Kasumi-1 (cell line): ENCODE data around the gene KIF13A.
"Not testable (repeated sequence)": the region's sequence is repeated elsewhere in the genome, so short reads cannot be mapped to it uniquely, and the experiment has no call there.

Experiments
- DNase-seq, 2 experiments: peaks; one replicate each; lab custom pipeline; 2025; lab: John Stamatoyannopoulos, UW

The KIF13A gene

DNA sequence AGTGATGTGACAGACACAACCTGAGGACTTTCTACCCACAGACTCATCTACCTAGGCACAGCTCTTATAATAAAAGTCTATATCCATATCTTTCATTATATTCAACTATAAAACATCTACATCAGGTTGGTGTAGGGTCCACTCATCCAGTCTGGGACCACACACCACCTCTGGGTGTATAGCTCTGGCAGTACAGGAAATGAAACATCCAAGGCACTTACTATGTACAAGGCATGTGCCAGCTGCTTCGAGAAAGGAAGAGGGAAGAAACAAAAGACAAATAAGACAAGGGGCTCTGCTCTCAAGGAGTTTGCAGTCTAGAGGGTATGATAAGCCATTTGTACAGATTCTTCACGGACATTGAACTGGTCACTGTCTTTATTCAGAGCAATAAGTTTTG lies 18.6 kb downstream of the KIF13A start:
- DNase-seq, result no peak

DNA sequence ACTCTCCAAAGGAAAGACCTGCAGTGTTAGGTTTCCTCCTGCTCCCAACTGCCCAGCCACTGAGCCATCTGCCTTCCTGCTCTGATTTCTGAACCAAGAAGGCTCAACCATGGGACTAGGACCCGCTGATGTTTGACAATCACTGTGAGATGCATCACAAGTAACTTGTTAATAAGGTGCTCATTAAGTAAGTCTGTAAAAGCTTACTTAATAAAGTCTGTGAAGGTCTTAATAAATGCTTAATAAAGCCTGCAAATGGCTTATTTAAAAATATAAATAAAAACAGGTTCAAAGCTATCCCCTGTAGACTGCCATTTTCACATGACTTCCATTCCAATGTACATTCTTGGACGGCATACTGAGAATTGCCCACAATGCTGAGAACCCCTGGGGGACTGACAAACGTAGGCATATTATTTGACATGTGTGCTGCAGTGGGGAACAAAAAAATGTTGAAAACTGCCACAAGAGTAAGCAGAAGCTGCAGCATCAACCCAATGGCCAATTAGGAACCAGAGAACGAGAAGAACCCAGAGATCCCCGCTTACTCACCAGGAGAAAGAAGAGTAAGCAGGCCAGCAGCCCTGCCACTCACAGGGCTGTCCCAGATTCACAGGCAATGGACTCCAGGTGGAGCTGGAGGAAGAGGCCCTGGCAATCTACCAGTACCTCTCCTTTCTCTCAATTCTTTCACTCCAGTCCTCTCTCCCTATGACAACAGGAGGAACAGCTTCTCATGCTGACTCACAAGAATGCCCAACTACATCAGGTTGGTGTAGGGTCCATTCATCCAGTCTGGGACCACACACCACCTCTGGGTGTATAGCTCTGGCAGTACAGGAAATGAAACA lies 19.5 kb downstream of the KIF13A start:
- DNase-seq, result no peak

DNA sequence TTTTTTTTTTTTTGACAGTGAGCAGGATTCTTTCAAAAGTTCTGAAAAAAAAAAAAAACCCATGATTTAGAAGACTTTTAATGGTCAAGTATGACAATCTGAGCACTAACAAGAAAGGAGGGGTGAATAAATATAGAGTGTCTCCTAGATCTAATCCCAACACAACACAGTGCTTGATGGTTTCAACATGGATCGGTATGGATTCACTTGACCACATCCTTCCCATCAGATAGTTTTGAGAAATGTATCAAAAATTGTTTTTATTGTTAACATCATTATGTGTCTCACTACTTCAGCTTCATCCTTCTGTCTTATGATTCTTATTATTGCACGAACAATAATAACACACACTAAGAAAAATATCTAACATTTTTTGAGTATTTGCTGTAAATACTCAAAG lies 21.0 kb downstream of the KIF13A start:
- no peak for DNase-seq

GRCh38 chr6:17965397-17965796 lies 22.0 kb downstream of the KIF13A start:
- DNase-seq, result no peak

GRCh38 chr6:17964633-17965032 lies 22.8 kb downstream of the KIF13A start:
- DNase-seq, result no peak

DNA sequence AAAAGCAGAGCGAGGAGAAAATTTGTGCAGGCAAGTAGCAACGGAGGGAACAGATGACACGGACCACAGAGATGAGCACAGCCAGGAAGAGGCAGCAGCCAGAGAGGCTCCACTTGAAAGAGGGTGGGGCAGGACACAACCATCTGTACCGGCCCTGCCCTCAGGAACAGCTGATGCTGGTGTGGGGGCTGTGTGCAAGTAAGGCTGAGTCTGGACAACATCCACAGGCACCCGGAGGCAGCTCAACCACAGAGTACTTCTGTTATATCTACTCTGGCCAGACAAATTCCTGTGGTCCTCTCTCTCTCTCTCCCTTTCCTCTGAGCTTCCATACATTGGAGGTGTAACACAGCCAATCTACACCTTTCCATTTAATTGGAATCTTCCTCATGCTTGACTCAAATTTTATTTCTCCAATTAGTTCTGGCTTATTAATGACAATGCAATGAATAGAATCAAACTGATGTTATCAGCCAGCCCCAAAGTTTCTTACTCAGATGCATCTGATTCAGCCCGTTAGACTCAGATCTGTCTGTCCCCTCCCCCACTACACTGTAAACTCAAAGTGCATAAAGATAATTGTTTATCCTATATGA lies 24.9 kb downstream of the KIF13A start:
- peak; percentile 55 to 64 for DNase-seq

GRCh38 chr6:17959302-17959701 lies 28.1 kb downstream of the KIF13A start:
- no peak for DNase-seq

GRCh38 chr6:17957904-17958620 lies 29.4 kb downstream of the KIF13A start:
- no peak for DNase-seq

DNA sequence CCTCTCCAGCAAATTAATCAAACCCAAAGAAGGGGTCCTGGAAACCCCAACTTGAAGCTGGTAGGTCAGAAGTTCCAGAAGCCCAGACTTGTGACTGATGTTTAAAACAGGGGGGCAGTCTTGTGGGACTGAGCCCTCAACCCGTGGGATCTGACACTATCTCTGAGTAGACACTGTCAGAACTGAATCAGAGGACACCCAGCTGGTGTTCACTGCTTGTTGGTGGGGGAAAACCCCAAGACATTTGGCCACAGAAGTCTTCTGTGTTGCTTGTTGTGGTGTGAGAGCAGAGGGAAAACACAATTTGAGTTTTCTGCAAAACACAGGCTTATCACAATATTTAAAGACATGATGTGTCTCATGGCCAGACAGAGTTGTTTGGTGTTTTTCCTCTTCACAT lies 29.9 kb downstream of the KIF13A start:
- DNase-seq, result no peak

DNA sequence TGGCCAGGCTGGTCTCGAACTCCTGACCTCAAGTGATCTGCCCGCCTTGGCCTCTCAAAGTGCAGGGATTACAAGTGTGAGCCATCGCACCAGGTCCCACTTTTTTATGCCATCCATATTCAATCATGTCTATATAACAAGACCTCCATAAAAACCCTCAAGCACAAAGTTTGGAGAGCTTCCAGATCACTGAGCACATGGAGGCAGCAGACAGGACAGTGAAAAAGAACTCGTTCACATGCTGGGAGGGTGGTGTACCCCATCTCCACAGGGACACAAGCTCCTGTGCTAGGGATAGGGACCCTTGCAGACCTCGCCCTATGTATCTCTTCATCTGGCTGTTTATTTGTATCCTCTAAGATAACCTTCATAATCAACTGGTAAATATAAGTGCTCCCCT lies 30.3 kb downstream of the KIF13A start:
- DNase-seq, result no peak

- DNase-seq, result no peak
These were observed 37.3 kb downstream of the KIF13A start for GRCh38 chr6:17950095-17950494.

- no peak for DNase-seq
These were observed 38.3 kb downstream of the KIF13A start for GRCh38 chr6:17949168-17949567.

DNA sequence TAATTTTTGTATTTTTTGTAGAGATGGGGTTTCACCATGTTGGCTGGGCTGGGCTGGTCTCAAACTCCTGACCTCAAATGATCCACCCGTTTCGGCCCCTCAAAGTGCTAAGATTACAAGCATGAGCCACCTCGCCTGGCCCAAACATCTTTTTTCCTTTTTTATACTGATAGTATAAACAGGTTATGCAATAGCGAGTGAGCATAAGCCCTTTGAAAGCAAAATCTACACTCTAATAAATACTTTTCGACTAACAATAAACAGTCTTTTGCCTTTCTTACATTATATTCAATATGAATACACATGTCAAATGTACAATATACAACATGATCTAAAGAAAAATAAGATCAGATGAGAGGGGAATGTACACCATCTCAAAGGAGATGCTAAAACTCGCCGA lies 38.7 kb downstream of the KIF13A start:
- DNase-seq, result no peak

DNA sequence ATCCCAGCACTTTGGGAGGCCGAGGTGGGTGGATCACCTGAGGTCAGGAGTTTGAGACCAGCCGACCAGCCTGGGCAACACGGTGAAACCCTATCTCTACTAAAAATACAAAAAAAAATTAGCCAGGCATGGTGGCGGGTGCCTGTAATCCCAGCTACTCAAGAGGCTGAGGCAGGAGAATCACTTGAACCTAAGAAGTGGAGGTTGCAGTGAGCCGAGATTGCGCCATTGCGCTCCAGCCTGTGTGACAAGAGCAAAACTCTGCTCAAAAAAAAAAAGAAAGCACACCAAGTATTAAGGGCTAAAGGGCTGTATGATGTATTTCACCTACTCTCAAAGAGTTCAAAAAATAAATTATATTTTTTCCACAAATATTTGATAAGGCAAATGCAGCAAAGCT lies 39.9 kb downstream of the KIF13A start:
- not testable (repeated sequence) for DNase-seq

- DNase-seq, result no peak
These were observed 41.9 kb downstream of the KIF13A start for GRCh38 chr6:17945575-17945974.

DNA sequence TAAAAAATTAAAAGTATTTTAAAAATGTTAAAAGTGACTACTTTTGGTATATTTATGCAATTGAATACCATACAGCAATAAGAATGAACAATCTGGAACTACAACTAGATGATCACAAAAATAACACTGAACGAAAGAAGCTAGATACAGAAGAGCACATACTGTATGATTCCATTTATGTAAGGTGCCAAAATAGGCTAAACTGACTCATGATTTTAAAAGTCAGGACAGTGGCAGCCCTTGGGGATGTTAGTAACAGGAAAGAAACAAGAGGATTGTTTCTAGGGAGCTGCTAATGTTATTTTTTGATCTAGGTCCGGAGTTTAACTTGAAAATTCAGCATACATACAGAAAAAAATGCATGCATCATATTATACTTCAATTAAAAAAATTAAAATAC lies 42.3 kb downstream of the KIF13A start:
- no peak for DNase-seq

DNA sequence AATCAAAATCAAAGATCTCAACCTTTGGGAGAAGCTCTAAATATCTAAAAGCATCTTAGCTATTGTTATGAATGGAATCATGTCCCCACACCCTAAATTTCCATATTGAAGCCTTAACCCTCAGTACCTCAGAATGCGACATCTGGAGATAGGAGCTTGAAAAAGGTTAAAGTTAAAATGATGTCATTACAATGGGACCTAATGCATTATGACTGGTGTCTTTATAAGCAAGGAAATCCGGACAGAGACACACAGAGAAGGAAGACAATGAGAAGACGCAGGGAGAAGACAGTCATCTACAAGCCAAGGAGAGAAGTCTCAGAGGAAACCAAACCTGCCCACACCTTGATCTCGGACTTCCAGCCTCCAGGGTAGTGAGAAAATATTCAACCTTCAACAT lies 46.1 kb downstream of the KIF13A start:
- DNase-seq, result no peak

DNA sequence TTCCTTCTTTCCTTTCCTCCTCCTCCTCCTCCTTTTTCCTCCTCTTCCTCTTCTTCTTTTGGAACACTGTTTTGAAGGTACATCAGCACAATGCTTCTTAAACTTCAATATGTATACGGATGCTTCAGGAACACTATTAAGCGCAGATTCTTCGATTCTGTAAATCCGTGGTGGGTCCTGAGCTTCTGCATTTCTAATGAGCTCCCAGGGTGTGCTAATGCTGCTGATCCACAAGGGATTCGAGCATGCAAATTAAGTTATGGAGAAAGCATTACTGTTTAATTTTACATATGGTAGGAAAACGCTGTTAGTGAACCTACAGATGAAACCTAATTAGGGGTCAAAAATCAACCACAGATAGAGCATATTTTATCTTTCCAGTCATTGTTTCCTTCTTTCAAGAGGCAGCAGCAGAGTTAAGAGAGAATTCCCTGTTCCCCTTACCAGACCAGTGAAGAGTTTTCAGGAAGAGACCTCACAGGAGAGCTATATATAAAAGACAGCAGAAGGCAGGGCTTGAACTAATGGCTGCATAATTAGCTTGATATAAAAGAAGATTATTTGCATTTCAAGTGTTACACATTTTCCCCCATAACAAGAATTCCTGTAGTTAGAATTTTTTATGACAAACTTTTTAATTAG lies 47.2 kb downstream of the KIF13A start:
- no peak for DNase-seq

GRCh38 chr6:17938901-17939300 lies 48.5 kb downstream of the KIF13A start:
- no peak for DNase-seq

DNA sequence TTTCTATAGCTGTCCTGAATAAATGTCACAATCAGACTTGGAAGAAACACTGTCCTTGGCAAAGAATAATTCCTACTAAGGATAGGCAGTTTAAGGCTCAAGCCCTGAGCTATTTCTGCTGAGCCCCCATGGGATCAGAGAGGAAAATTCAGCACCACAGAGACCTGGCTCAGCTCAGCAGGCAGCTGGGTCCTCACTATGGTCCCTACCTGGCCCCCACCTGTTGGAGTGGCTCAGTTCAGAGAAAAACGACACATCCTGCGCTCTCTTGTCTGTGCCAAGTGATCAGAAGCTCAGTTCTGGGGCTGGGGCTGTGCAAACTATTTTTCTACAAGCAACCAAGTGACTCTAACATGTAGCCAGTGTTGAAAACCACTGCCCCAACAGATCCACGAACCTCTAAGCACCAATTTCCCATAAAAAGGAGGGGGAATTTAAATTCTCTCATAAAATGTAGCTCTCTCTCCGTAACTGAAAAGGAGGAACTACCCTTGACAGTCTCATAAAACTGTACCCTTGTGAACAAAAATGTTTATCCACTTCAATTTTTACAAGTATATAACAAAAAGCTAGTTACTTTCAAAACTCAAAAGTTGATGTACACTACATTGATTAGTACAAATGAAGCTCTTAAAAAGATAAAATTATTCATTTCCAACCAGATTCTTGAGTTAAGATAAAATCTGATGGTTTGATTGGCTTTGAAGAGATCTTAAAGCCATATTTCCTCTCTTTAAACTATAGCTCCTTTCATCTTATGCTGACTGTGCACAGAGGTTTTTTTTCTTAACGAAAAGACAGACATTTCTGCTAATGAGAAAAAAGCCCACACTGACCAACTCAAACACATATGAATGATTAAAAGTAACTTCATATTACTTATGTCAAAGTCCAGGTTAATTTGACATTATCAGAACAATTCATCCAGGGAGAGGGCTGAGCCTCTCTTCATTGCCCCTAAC lies 52.0 kb downstream of the KIF13A start:
- DNase-seq, result no peak

- DNase-seq, result no peak
These were observed 53.7 kb downstream of the KIF13A start for GRCh38 chr6:17933716-17934115.
